HL-60 (cell line): ENCODE measurements around the gene TTI1.

Experiments used
- DNase-seq, 2 experiments: peaks; one replicate each; pipeline ENCODE4 v3.0.0-alpha.2; 2010 to 2020; ENCODE audit warnings: low read depth in 1 of 2, low spot score in 1 of 2
- H3K27ac ChIP-seq: fragments of 250-450 bp; sonication (Bioruptor Pico); replicated peaks from 2 replicates; pipeline ENCODE4 v1.5.1; 2020; ENCODE audit warnings: mild to moderate bottlenecking, moderate library complexity
- H3K27me3 ChIP-seq: fragments of 250-450 bp; sonication (Bioruptor Pico); 2 replicates; pipeline ENCODE4 v1.5.1; 2021; ENCODE audit warnings: mild to moderate bottlenecking, moderate library complexity; ENCODE audit not compliant: insufficient read depth, poor library complexity, severe bottlenecking
- H3K4me3 ChIP-seq: replicated peaks from 2 replicates; pipeline ENCODE4 v1.5.1; 2011; ENCODE audit warnings: mild to moderate bottlenecking, control low read depth, low read length; ENCODE audit not compliant: insufficient read depth
- CTCF ChIP-seq: IDR thresholded peaks from one replicate; pipeline ENCODE4 v1.5.1; 2011; ENCODE audit warnings: low read length, control low read depth, inconsistent platforms; ENCODE audit not compliant: insufficient read depth
- GABPA ChIP-seq: IDR thresholded peaks from 2 replicates; pipeline ENCODE4 v1.6.1; 2012; ENCODE audit warnings: low read depth
- POLR2AphosphoS5 ChIP-seq: IDR thresholded peaks from 2 replicates; pipeline ENCODE4 v1.6.1; 2012; ENCODE audit warnings: low read depth
- REST ChIP-seq: IDR thresholded peaks from 2 replicates; pipeline ENCODE4 v1.6.1; 2012; ENCODE audit warnings: low read depth; ENCODE audit not compliant: insufficient replicate concordance
- SPI1 ChIP-seq: IDR thresholded peaks from 2 replicates; pipeline ENCODE4 v1.6.1; 2012; ENCODE audit warnings: low read depth, mild to moderate bottlenecking, borderline replicate concordance

TTI1 gene

GRCh38 chr20:37977338-37977737, 55.9 kb downstream of the TTI1 start:
- Histone ChIP-seq H3K27me3 (no peaks in the 10 kb centered on the region), H3K4me3 (no peak overlapping the region), H3K27ac (no peak overlapping the region)
- no peak for DNase-seq
- TF ChIP-seq REST, result no peak
- TF ChIP-seq SPI1, result no peak
- TF ChIP-seq POLR2AphosphoS5, result no peak
- no peak for TF ChIP-seq GABPA
- TF ChIP-seq CTCF, result no peak

- Histone ChIP-seq H3K4me3 (no peak overlapping the region), H3K27me3 (no peaks in the 10 kb centered on the region), H3K27ac (no peak overlapping the region)
- TF ChIP-seq SPI1 (no peak), REST (no peak), POLR2AphosphoS5 (no peak)
- no peak for DNase-seq
These were observed 56.4 kb downstream of the TTI1 start for GRCh38 chr20:37976887-37977286.

GRCh38 chr20:37973059-37973910, 60.0 kb downstream of the TTI1 start:
- Histone ChIP-seq H3K4me3 (no peak overlapping the region), H3K27ac (no peak overlapping the region), H3K27me3 (no peaks in the 10 kb centered on the region)
- DNase-seq, result no peak
- TF ChIP-seq GABPA (no peak), SPI1 (no peak), CTCF (no peak), POLR2AphosphoS5 (no peak), REST (no peak)
